HG03457 (cell line): ENCODE data around the gene MFAP4.

Experiments
- ATAC-seq: cut with Tn5 transposase; IDR thresholded peaks from one replicate; pipeline ENCODE4 v1.9.1; 2021; ENCODE audit warnings: moderate number of reproducible peaks; ENCODE audit not compliant: unreplicated experiment

Gene MFAP4, protein sequence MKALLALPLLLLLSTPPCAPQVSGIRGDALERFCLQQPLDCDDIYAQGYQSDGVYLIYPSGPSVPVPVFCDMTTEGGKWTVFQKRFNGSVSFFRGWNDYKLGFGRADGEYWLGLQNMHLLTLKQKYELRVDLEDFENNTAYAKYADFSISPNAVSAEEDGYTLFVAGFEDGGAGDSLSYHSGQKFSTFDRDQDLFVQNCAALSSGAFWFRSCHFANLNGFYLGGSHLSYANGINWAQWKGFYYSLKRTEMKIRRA

DNA sequence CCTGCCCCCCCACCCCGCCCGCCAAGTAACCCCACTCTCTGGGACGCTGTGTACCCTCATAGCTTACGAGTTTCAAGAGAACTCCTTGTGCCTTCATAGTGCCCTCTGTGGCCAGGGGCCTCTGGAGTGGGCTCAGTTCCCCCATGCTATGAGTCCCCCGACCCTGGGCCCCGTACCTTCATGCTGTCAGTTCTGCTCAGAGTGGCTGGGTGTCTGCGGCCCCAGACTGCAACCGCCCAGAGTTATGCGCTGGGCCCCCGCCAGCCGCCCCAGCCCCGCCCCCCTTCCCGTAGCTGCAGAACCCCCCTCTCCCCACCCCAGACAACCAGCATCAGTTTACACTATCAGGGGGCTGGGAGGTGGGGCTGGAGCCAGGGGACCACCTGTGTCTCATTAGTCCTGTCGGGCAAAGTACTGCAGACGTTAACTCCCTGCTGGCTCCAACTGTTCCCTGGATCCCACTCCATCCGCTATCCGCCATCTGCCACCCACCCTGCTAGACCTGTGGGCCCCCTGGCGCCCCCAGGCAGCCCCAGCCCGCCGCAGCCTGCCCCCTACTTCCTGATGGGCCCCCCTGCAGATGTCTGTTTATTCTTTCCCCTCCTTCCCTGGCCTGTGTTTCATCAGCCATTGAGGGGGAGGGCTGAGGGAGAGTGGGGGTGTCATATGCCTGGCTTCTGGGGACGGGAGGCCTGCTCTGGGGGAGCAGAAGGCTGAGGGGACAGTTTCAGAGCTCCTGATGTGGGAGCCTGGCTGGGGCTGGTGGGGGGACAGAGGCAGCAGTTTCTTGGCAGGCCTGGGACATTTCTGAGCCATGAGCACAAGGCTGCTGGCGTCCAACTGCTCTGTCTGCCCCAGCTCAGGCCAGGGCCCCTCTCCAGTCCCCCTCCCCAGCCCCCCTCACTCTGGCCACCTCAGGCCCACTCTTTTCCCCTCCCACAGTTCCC lies at the start of gene MFAP4:
Gene MFAP4, minus strand, starts transcription at position 217 of the 947 bp plus-strand sequence. Its CDS starts 35 bp downstream, at position 182.
- no peak for ATAC-seq

DNA sequence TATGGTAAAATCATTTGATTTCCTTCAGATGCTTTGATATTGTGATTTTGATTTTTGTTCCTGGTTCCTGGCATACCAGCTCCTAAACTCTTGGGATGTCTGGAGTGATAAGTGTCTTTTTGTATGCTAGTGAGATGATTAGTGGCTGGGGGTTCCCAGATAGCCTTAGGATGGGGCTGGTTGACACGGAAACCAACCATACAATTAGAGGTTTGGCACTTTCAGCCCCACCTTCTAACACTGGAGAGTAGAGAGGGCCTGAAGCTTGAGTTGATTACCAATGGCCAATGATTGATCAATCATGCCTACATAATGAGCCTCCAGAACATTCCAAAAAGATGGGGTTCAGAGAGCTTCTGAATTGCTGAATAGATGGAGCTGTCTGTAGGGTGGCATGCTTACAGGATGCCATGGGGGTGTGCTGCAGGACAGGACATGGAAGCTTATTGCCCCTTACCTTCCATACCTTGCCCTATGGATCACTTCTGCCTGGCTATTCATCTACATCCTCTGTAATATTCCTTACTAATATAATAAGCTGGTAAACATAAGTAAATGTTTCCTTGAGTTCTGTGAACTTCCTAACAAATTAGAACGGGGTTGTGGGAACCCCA lies 46.8 kb upstream of the MFAP4 start:
- ATAC-seq: no peak

DNA sequence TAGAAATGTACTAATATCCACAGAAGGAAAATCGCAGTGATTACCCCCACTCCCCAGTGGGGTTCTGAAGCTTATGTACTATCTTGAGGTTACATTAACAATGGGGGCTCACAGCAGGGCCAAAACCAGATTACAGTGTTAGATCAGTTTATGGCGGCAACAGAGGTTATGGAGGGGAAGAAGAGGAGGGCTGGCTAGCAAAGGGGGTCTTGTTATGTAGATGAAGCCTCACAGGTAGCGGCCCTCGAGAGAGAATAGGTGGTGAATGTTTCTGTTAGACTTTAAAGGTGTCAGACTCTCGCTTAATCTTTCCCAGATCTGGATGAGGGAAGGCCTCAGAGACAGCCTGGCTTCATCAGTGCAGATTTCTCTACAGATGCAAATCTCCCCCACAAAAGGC lies 46.3 kb upstream of the MFAP4 start:
- no peak for ATAC-seq

- no peak for ATAC-seq
Observed at GRCh38 chr17:19431691-19432090, 44.7 kb upstream of the MFAP4 start.

DNA sequence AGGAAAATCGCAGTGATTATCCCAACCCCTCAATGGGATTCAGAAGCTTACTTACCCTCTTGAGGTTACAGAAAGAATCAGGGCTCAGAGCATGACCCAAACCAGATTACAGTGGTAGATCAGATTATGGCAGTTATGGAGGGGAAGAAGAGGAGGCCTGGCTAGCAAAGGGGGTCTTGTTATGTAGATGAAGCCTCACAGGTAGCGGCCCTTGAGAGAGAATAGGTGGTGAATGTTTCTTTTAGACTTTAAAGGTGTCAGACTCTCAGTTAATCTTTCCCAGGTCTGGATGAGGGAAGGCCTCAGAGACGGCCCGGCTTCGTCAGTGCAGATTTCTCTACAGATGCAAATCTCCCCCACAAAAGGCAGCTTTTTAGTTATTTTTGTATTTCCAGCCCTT lies 39.6 kb upstream of the MFAP4 start:
- no peak for ATAC-seq

- ATAC-seq: no peak
Observed at GRCh38 chr17:19424934-19425868, 38.2 kb upstream of the MFAP4 start.

- no peak for ATAC-seq
Observed at GRCh38 chr17:19421926-19422325, 34.9 kb upstream of the MFAP4 start.

- no peak for ATAC-seq
Observed at GRCh38 chr17:19421219-19421618, 34.2 kb upstream of the MFAP4 start.

DNA sequence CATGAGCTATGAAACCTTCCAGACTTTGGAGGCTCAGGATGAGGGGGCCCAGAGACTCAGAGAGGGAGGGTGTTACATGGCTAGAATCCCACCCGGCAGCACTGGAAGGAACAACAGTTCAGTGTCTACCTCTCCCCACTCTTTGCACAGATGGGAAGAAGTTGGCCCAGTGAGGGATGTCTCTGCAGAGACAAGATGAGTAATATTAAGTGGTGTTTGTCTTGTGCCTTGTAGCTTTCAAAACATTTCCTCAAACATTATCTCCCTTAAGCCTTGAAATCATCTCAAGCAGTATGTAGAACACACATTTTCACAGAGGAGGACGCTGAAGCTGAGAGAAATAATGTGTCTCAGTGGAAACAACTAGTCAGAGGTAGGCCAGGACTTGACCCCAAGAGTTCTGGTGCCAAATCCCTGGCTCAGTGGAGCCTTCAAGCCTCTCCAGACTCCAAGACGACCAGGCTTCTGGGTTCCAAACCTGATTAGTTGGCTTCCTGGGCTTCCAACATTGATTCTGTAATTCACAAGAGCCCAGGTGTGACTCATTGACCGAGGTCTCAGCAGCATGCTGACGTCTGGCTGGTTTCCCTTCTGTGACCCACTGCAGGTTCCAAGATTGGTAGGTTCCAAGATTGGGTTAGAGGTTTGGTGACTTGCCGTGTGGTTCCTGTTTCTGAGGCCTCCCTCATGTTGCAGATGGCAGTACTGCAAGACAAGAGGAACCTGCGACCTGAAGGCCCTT lies 31.4 kb upstream of the MFAP4 start:
- ATAC-seq: no peak

GRCh38 chr17:19417611-19418010 lies 30.6 kb upstream of the MFAP4 start:
- ATAC-seq: no peak

DNA sequence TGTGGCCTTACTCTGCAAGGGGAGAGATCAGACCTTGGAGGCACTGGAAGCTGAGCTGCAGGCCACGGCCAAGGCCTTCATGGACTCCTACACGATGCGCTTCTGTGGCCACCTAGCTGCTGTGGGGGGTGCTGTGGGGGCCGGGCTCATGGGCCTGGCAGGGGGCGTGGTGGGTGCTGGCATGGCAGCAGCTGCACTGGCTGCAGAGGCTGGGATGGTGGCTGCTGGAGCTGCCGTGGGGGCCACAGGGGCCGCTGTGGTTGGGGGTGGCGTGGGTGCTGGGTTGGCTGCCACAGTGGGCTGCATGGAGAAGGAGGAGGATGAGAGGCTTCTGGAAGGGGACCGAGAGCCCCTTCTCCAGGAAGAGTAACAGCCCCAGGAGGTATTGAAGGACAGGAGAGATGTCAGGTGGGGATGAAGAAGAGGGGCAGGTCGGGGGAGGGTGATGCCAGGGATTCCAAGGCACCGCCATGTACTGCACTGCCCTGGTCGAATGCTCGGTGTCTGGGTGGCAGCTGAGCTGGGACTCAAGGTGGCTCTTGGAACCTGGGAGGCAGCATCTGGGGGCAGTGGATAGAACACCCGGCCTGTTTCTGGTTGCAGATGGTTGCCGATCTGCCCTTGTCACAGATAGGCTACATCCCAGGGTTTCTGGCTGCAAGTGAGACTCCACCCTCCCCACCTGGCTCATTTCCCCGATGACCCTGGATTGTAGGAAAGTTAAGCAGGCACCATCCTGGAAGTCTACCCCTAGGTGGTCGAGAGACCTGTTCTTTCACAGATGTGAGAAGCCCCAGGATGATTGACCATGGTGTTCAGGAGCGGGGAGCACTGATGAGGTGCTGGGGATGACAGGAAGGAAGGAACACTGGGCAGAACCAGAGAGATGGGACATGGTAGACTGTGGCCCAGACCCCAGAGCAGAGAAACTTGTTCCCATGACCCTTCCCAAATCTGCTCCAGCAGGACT lies 29.1 kb upstream of the MFAP4 start:
- no peak for ATAC-seq

DNA sequence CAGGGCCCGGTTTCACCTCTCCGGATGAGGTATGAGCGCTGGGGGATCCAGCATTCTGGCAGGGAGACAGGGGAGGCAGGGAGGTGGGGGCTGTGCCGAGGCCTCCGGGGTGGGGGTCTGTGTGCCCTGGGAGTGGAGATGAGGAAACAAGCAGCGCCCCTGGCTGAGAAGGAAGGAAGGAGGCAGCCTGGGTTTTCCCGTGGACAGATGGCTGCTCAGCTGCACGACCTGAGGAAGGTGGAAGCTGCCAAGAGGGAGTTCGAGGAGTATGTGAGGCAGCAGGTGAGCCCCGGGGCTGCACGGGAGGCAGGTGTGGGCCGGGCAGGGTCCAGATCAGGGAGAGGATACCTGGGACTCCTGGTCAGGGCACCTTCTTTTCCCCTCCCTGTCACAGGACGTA lies 28.3 kb upstream of the MFAP4 start:
- no peak for ATAC-seq

DNA sequence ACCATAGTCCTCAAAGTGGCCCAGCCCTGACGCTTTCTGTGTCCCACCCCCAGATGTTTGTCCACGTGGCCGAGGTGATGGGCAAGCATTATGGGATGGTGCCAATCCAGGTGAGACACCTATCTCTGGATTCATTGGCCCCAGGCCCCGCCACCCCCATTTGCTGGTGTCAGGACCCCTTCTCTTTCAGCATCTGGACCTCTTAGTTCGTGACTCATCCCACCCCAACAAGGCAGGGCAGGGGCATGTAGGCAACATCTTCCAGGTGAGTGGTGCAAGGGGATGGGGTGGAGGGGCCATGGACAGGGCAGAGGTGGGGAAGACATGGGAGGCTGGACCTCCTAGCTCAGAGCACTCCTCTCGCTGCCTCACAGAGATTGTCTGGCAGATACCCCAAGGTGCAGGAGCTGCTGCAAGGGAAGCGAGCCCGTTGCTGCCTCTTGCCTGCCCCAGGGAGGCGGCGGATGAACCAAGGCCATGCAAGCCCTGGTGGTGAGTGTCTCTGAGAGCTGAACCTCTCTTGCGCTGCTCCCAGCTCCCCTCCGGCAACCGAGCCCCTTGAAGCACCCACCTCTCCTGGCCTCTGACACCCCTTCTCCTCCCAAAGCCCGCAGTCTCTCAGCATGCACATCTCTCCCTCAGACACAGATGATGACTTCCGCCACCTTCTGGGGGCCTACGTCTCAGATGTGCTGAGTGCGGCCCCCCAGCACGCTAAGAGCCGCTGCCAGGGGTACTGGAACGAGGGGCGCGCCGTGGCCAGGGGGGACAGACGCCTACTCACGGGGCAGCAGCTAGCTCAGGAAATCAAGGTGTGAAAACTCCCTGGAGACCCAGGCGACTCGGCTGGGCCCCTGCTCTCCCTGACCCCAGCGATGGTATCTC lies 27.6 kb upstream of the MFAP4 start:
- no peak for ATAC-seq

DNA sequence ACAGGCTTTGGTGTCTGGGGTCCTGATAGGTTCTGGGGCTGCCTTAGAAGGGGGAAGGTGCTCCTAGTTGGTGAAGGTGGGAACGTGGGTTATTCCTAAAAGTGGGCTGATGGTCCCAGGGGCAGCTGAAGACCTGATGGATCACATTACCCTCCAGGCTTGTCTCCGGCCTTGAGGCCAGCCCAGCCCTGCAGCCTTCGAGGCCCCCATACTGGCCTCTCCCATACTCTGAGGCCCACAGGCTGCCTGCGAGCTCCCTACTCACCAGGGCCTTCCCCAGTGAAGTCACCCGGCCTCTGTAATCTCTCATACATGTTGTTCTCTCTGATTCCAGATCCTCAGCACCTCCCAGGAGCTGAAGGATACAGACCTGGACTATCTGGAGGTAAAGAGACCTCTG lies 26.8 kb upstream of the MFAP4 start:
- no peak for ATAC-seq

GRCh38 chr17:19412984-19413383 lies 26.0 kb upstream of the MFAP4 start:
- ATAC-seq: no peak

DNA sequence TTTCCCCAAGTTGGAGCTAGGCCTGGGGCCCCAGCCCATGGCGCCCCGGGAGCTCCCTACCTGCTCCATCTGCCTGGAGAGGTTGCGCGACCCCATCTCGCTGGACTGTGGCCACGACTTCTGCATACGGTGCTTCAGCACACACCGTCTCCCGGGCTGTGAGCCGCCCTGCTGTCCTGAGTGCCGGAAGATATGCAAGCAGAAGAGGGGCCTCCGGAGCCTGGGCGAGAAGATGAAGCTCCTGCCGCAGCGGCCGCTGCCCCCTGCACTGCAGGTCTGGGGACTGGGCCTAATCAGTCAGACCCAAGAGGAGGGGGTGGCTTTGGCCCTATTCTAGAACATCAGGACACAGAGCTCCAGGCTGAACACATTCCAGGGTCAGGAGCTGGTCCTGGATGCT lies 25.5 kb upstream of the MFAP4 start:
- no peak for ATAC-seq

- ATAC-seq: no peak
Observed at GRCh38 chr17:19411631-19412030, 24.6 kb upstream of the MFAP4 start.
